GM10248 (cell line): ENCODE results near the gene NR3C2.

Source experiments
- CTCF ChIA-PET: fragments of 300-600 bp; sonication (Branson Sonifier 250); formaldehyde crosslinking; extraction: SDS; loops from one replicate; lab custom pipeline; 2021; ENCODE audit warnings: antibody characterized with exemption; lab: Yijun Ruan, JAX
- POLR2A ChIA-PET: fragments of 350-650 bp; sonication (Branson Sonifier 250); formaldehyde crosslinking; extraction: SDS; loops from one replicate; lab custom pipeline; 2020; ENCODE audit warnings: antibody characterized with exemption; lab: Yijun Ruan, JAX
- DNase-seq: peaks from one replicate; pipeline ENCODE4 v3.0.0; 2012; ENCODE audit errors: extremely low spot score
- TF ChIP-seq, protein P1 (sequence below): IDR thresholded peaks from 2 replicates; pipeline ENCODE4 v1.5.1; 2012; ENCODE audit warnings: mild to moderate bottlenecking, low read depth; ENCODE audit errors: extremely low read depth, missing control alignments, control extremely low read depth

NR3C2 gene

GRCh38 chr4:148226341-148226740 lies 215.9 kb downstream of the NR3C2 start:
- ChIA-PET POLR2A (no interaction called here), CTCF (no interaction called here)
- no peak for DNase-seq
- TF ChIP-seq, protein P1, sequence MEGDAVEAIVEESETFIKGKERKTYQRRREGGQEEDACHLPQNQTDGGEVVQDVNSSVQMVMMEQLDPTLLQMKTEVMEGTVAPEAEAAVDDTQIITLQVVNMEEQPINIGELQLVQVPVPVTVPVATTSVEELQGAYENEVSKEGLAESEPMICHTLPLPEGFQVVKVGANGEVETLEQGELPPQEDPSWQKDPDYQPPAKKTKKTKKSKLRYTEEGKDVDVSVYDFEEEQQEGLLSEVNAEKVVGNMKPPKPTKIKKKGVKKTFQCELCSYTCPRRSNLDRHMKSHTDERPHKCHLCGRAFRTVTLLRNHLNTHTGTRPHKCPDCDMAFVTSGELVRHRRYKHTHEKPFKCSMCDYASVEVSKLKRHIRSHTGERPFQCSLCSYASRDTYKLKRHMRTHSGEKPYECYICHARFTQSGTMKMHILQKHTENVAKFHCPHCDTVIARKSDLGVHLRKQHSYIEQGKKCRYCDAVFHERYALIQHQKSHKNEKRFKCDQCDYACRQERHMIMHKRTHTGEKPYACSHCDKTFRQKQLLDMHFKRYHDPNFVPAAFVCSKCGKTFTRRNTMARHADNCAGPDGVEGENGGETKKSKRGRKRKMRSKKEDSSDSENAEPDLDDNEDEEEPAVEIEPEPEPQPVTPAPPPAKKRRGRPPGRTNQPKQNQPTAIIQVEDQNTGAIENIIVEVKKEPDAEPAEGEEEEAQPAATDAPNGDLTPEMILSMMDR, result no peak

DNA sequence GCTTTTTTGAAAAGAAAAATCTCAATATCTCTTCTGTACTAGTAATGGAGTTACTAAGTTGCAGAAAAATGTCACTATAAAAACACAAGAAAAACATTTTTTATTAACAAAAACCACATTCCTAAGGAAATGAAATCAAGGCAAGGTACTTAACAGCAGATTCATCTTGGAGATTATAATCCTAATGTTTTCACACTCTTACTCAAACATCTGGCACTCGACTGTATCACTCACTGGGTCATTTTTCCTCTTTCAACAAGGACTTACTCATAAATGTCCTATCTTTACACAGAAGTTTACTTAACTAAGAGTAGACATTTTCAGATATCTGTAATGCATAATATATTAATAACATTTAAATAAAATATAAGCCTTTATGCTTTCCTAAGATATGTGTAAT lies 216.6 kb downstream of the NR3C2 start:
- DNase-seq, result no peak
- POLR2A ChIA-PET, result no interaction called here
- CTCF ChIA-PET, result interaction anchor here (1.6 to 2.1 kb wide), 2 partner anchors 12 to 30 kb away, joined by 4 read pairs; no protein-coding TSS in a partner anchor
- TF ChIP-seq, protein P1, result no peak

DNA sequence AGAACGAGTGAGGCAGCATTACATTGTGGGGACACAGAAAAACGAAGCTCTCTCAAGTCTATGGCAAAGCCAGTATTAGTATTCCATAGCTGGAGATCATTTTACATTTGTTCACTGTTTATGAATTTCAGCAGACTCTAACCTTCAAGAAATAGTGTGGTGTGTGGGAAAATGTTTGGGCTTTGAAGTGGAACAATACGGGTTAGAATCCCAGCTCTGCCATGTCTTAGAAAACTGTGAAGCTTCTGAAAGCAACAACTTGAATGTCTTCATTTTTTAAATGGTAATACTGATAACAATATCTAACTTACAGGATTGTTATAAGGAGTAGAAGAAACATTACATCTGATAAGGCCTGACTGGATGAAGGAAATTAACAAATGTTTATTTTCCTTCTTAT lies 217.7 kb downstream of the NR3C2 start:
- POLR2A ChIA-PET, result no interaction called here
- no peak for DNase-seq
- CTCF ChIA-PET, result interaction anchor here (0.9 to 2.1 kb wide), 5 partner anchors 8 to 28 kb away, joined by 3 to 4 read pairs (median 4); no protein-coding TSS in a partner anchor
- TF ChIP-seq, protein P1, result no peak

GRCh38 chr4:148222991-148223660 lies 219.1 kb downstream of the NR3C2 start:
- no peak for DNase-seq
- ChIA-PET POLR2A (no interaction called here), CTCF (interaction anchor here (1.5 kb wide), 2 partner anchors 10 to 13 kb away, joined by 3 to 4 read pairs; no protein-coding TSS in a partner anchor)
- TF ChIP-seq, protein P1, result no peak

GRCh38 chr4:148216866-148217814 lies 225.1 kb downstream of the NR3C2 start:
- TF ChIP-seq, protein P1, result no peak

DNA sequence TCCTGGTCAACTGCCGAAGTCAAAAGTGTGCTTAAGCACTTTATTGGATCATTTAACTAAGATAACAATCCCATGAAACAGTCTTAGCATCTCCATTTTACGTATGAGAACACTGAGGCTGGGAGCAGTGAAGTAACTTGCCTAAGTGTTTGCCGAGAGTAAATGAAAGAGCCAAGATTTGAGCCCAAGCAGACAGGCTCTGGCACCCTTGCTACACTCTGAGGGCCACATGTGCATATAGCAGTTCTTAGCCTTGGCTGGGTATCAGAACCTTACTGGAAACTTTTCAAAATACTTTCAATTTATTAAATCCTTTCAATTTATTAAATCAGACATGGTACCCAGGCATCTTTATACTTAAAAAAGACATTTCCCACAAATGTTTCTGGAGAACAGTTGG lies 225.9 kb downstream of the NR3C2 start:
- TF ChIP-seq, protein P1, result no peak

More at GRCh38 chr4:148216866-148217814, 225.1 kb downstream of the NR3C2 start:
- CTCF ChIA-PET, result interaction anchor here (1.4 kb wide), 1 partner anchor 10 kb away, joined by 5 read pairs; no protein-coding TSS in a partner anchor
- no peak for DNase-seq
- POLR2A ChIA-PET, result no interaction called here

More for the DNA sequence above, 225.9 kb downstream of the NR3C2 start:
- POLR2A ChIA-PET, result no interaction called here
- CTCF ChIA-PET, result interaction anchor here (1.4 kb wide), 1 partner anchor 10 kb away, joined by 5 read pairs; no protein-coding TSS in a partner anchor
- DNase-seq, result no peak
